K562 (cell line): ENCODE data around the gene CXCL12. TPM values are rescaled to one million over a fixed set of nuclear protein-coding genes. Genes with fewer than 3 reads are reported as not detected.

Experiments used
- ATAC-seq: fragments of 200-7000 bp; cut with Tn5 transposase; 3 replicates; pipeline ENCODE4 v1.9.1; 2020; ENCODE audit warnings: moderate library complexity
- BruUV-seq: library from RNA; stranded (reverse); fragments of 400-500 nt; replicated peaks from 2 replicates; lab custom pipeline; 2021; lab: Mats Ljungman, UMichigan
- CTCF ChIA-PET: fragments of 300-600 bp; formaldehyde crosslinking; extraction: SDS; loops from one replicate; lab custom pipeline; 2021; ENCODE audit warnings: low intra/inter-chr PET ratio; lab: Yijun Ruan, JAX
- POLR2A ChIA-PET: fragments of 300-600, 350-650 bp; sonication (Branson Sonifier 250); formaldehyde crosslinking; extraction: SDS; loops from one replicate; lab custom pipeline; 2021; ENCODE audit warnings: antibody characterized with exemption, inconsistent platforms; lab: Yijun Ruan, JAX
- DNase-seq, 4 experiments: peaks; one replicate each; pipeline versions ENCODE4 v3.0.0 to v3.0.0-alpha.2; 2011 to 2018; ENCODE audit warnings: low spot score in 3 of 4, mixed read lengths in 3 of 4; ENCODE audit errors: extremely low read depth in 1 of 4
- FAIRE-seq: peaks from 2 replicates; lab custom pipeline; 2011; peaks lifted over from hg19 to GRCh38; lab: Jason Lieb, UNC
- H2AFZ ChIP-seq: 2 replicates; pipeline ENCODE4 v1.6.0; 2011; ENCODE audit warnings: low read depth, low read length, control low read depth, inconsistent platforms
- H3K27ac ChIP-seq: fragments of 200-600 bp; 3 replicates; pipeline ENCODE4 v1.8.0; 2011; ENCODE audit warnings: low read depth, mild to moderate bottlenecking, control low read depth, inconsistent platforms, low read length, moderate library complexity, mixed read lengths; ENCODE audit errors: extremely low read depth
- H3K27me3 ChIP-seq, 2 experiments: fragments of 300-600 bp in 1 of 2; 2 replicates in 1 of 2; 3 replicates in 1 of 2; pipeline versions ENCODE4 v1.6.0 to v1.8.0; 2011; ENCODE audit warnings: inconsistent platforms in 2 of 2, low read length in 2 of 2, mild to moderate bottlenecking in 1 of 2, mixed read lengths in 1 of 2, moderate library complexity in 1 of 2; ENCODE audit not compliant: control insufficient read depth in 2 of 2, insufficient read depth in 2 of 2
- H3K36me3 ChIP-seq: fragments of 300-600 bp; 3 replicates; pipeline ENCODE4 v1.8.0; 2011; ENCODE audit warnings: mild to moderate bottlenecking, low read length, inconsistent platforms; ENCODE audit not compliant: control insufficient read depth, insufficient read depth
- H3K4me1 ChIP-seq, 2 experiments: fragments of 200-600 bp in 1 of 2; replicated peaks in 1 of 2; 2 replicates in 1 of 2; 3 replicates in 1 of 2; pipeline versions ENCODE4 v1.5.1 to v1.8.0; 2011; ENCODE audit warnings: inconsistent platforms in 2 of 2, low read length in 2 of 2, mild to moderate bottlenecking in 1 of 2, mixed read lengths in 1 of 2, moderate library complexity in 1 of 2; ENCODE audit not compliant: control insufficient read depth in 2 of 2, insufficient read depth in 2 of 2
- H3K4me2 ChIP-seq: 2 replicates; pipeline ENCODE4 v1.6.1; 2011; ENCODE audit warnings: low read length, control low read depth, inconsistent platforms, mixed read lengths; ENCODE audit not compliant: insufficient read depth
- H3K4me3 ChIP-seq: fragments of 200-600 bp; sonication (generic), shearing (Covaris generic); 2 replicates; pipeline ENCODE4 v1.5.1; 2016; ENCODE audit warnings: control low read depth, inconsistent platforms
- H3K79me2 ChIP-seq: fragments of 200-600 bp; 3 replicates; pipeline ENCODE4 v1.8.0; 2011; ENCODE audit warnings: low read length, inconsistent platforms; ENCODE audit not compliant: control insufficient read depth, insufficient read depth
- H3K9ac ChIP-seq, 2 experiments: 2 replicates each; pipeline versions ENCODE4 v1.6.0 to v1.6.1; 2011; ENCODE audit warnings: low read depth in 2 of 2, low read length in 2 of 2, control low read depth in 1 of 2, inconsistent platforms in 1 of 2, mild to moderate bottlenecking in 1 of 2, mixed read lengths in 1 of 2; ENCODE audit not compliant: insufficient read depth in 1 of 2
- H3K9me1 ChIP-seq: one replicate; pipeline ENCODE4 v1.6.0; 2011; ENCODE audit warnings: inconsistent platforms, mild to moderate bottlenecking, low read length, moderate library complexity; ENCODE audit not compliant: control insufficient read depth, insufficient read depth
- H3K9me3 ChIP-seq: replicated peaks from 2 replicates; pipeline ENCODE4 v1.5.1; 2011; ENCODE audit warnings: low read depth, low read length, inconsistent platforms; ENCODE audit not compliant: control insufficient read depth, insufficient read depth
- H4K20me1 ChIP-seq: replicated peaks from 2 replicates; pipeline ENCODE4 v1.6.1; 2011; ENCODE audit warnings: low read length, inconsistent platforms, mixed read lengths; ENCODE audit not compliant: control insufficient read depth, insufficient read depth
- ASH1L ChIP-seq: fragments of 450-650 bp; IDR thresholded peaks from 2 replicates; pipeline ENCODE4 v1.6.1; 2018; ENCODE audit warnings: borderline replicate concordance, mild to moderate bottlenecking, low read depth; ENCODE audit not compliant: partially characterized antibody
- ATF1 ChIP-seq, 2 experiments: fragments of 450-650 bp in 1 of 2; IDR thresholded peaks; 2 replicates each; pipeline ENCODE4 v1.6.1; 2016; ENCODE audit warnings: missing compliant biosample characterization in 1 of 2, missing genetic modification characterization in 1 of 2
- BACH1 ChIP-seq: fragments of 200-800 bp; sonication (Bioruptor generic); IDR thresholded peaks from 2 replicates; pipeline ENCODE4 v1.6.1; 2016; ENCODE audit warnings: missing genetic modification characterization, missing compliant biosample characterization
- BMI1 ChIP-seq: fragments of 150-350 bp; IDR thresholded peaks from 2 replicates; pipeline ENCODE4 v1.6.1; 2014; ENCODE audit warnings: low read length
- BRD9 ChIP-seq: fragments of 450-650 bp; IDR thresholded peaks from 2 replicates; pipeline ENCODE4 v1.6.1; 2018; ENCODE audit warnings: low read depth; ENCODE audit not compliant: partially characterized antibody
- CEBPG ChIP-seq, 3 experiments: fragments of 200-800 bp in 1 of 3; sonication (Bioruptor generic) in 1 of 3; sonication (generic) in 1 of 3; formaldehyde crosslinking in 1 of 3; IDR thresholded peaks in 2 of 3; conservative IDR thresholded peaks in 1 of 3; 2 replicates each; pipeline versions ENCODE4 v1.6.1 to v1.8.0; 2016 to 2022; ENCODE audit warnings: missing compliant biosample characterization in 2 of 3, missing genetic modification characterization in 2 of 3, mild to moderate bottlenecking in 1 of 3, missing genetic modification reagents in 1 of 3
- CTCFL ChIP-seq: IDR thresholded peaks from 2 replicates; pipeline ENCODE4 v1.6.1; 2011; ENCODE audit warnings: borderline replicate concordance, low read depth, mild to moderate bottlenecking, moderate library complexity, low read length; ENCODE audit not compliant: insufficient read depth, poor library complexity, severe bottlenecking
- ETS2 ChIP-seq: IDR thresholded peaks from 2 replicates; pipeline ENCODE4 v1.6.1; 2016; ENCODE audit warnings: borderline replicate concordance, missing genetic modification characterization, mild to moderate bottlenecking, moderate library complexity, missing compliant biosample characterization; ENCODE audit not compliant: poor library complexity, severe bottlenecking
- FOXK2 ChIP-seq, 2 experiments: fragments of 450-650 bp; IDR thresholded peaks in 1 of 2; conservative IDR thresholded peaks in 1 of 2; 2 replicates each; pipeline ENCODE4 v1.6.1; 2016; ENCODE audit warnings: low read depth in 2 of 2, mild to moderate bottlenecking in 1 of 2
- ILF3 ChIP-seq: fragments of 450-650 bp; IDR thresholded peaks from 2 replicates; pipeline ENCODE4 v1.6.1; 2018; ENCODE audit warnings: antibody characterized with exemption, mild to moderate bottlenecking, moderate library complexity, borderline replicate concordance
- NFIC ChIP-seq: fragments of 450-650 bp; IDR thresholded peaks from 2 replicates; pipeline ENCODE4 v1.6.1; 2017; ENCODE audit warnings: mild to moderate bottlenecking, inconsistent platforms
- NFRKB ChIP-seq: fragments of 450-650 bp; IDR thresholded peaks from 2 replicates; pipeline ENCODE4 v1.6.1; 2016; ENCODE audit warnings: low read depth
- NONO ChIP-seq, 2 experiments: fragments of 200-400 bp in 1 of 2; fragments of 450-650 bp in 1 of 2; formaldehyde crosslinking in 1 of 2; IDR thresholded peaks; 2 replicates each; pipeline ENCODE4 v1.6.1; 2017; ENCODE audit warnings: low read depth in 2 of 2, mild to moderate bottlenecking in 2 of 2, moderate library complexity in 2 of 2, low read length in 1 of 2
- POLR3A ChIP-seq: IDR thresholded peaks from 2 replicates; pipeline ENCODE4 v1.6.1; 2011; ENCODE audit warnings: borderline replicate concordance, mild to moderate bottlenecking, moderate library complexity; ENCODE audit not compliant: insufficient read length, insufficient read depth; ENCODE audit errors: extremely low read depth
- TCF7L2 ChIP-seq: fragments of 150-350 bp; IDR thresholded peaks from 2 replicates; pipeline ENCODE4 v1.6.1; 2016; ENCODE audit warnings: low read depth, mild to moderate bottlenecking, low read length, moderate library complexity
- TFE3 ChIP-seq: fragments of 450-650 bp; formaldehyde crosslinking; IDR thresholded peaks from 2 replicates; pipeline ENCODE4 v1.4.0; 2020; ENCODE audit warnings: mild to moderate bottlenecking, mixed read lengths
- ZKSCAN1 ChIP-seq: fragments of 150-350 bp; IDR thresholded peaks from 2 replicates; pipeline ENCODE4 v1.6.1; 2016; ENCODE audit warnings: low read depth, low read length
- ZNF408 ChIP-seq: fragments of 250-450 bp; sonication (Bioruptor Pico); IDR thresholded peaks from 2 replicates; pipeline ENCODE4 v1.4.0; 2020; ENCODE audit warnings: low read depth, mild to moderate bottlenecking, moderate library complexity
- ZNF79 ChIP-seq: fragments of 250-450 bp; sonication (Bioruptor Pico); IDR thresholded peaks from 2 replicates; pipeline ENCODE4 v1.4.0; 2020; ENCODE audit warnings: low read depth, mild to moderate bottlenecking, moderate library complexity
- WGBS: fragments of 100-300 bp; shearing (Covaris generic); methylation state at CpG from one replicate; pipeline ENCODE4 v1.1.6; 2016; ENCODE audit warnings: low coverage, mixed read lengths; ENCODE audit not compliant: insufficient coverage; ENCODE audit errors: missing lambda C conversion rate; 5-methylcytosine and 5-hydroxymethylcytosine counted together
- in situ Hi-C: fragments of 300-500 bp; cut with MboI; formaldehyde crosslinking; loops from 4 replicates; pipeline ENCODE4 v1.15.0; 2018; ENCODE audit warnings: inconsistent platforms, mixed read lengths
- intact Hi-C: fragments of 100-400 bp; cut with micrococcal nuclease; formaldehyde crosslinking; loops from 2 replicates; pipeline ENCODE4 v1.14.2; 2022
- polyA plus RNA-seq, 8 experiments: library from polyadenylated mRNA; depleted of rRNA in 4 of 8; stranded (reverse) in 5 of 8; unstranded in 3 of 8; fragments of >200 nt; fragmentation: Nextera tagmentation in 2 of 8; fragmentation: Illumina TruSeq in 1 of 8; extraction: Ambion mirVana in 2 of 8; extraction: Trizol in 1 of 8; gene quantifications; 2 replicates each; pipeline versions ENCODE4 v1.2.1 to v1.2.3, GENCODE V29; 2011 to 2014; ENCODE audit warnings: inconsistent platforms in 1 of 8, missing spikeins in 1 of 8
- total RNA-seq, 7 experiments: library from RNA; depleted of rRNA in 6 of 7; stranded (reverse); fragments of >200 nt in 6 of 7; fragmentation: Illumina TruSeq in 2 of 7; extraction: Trizol in 2 of 7; gene quantifications; 2 replicates each; pipeline versions ENCODE4 v1.2.1 to v1.2.3, GENCODE V29; 2011 to 2021; ENCODE audit warnings: low replicate concordance in 1 of 7

Gene CXCL12
- total and polyA plus RNA-seq, 9 of the 15 experiments (the other 6 are each of a cell fraction or from before 2014, with no cell fraction given), result 0.18 TPM; not detected in 8

- WGBS, result 0% methylated on average over 7 of the region's 7 CpGs
- H3K4me1 ChIP-seq, result no peaks in the 10 kb centered on the region
- no peaks in the 10 kb centered on the region for H3K36me3 ChIP-seq
- POLR2A ChIA-PET, result no interaction called here
- no TSS peak for BruUV-seq
- CTCF ChIA-PET, result no interaction called here
- peaks cover 4 to 35% of the 10 kb centered on the region in 2 experiments; a peak in 3 of 5 replicates for H3K27me3 ChIP-seq
- in situ Hi-C loops (no loop called here), intact Hi-C loops (no loop called here)
- H3K4me2 ChIP-seq, result no peak overlapping the region
- no peaks in the 10 kb centered on the region for H3K79me2 ChIP-seq
- H3K9me3 ChIP-seq, result no peaks in the 10 kb centered on the region
- no peak overlapping the region for H3K27ac ChIP-seq
- no peak for ATAC-seq
- no peaks in the 10 kb centered on the region for H3K9me1 ChIP-seq
- H3K9ac ChIP-seq, result no peak overlapping the region
- DNase-seq, result no peak
- no peak for FAIRE-seq
- H3K4me3 ChIP-seq, result no peak overlapping the region
- H4K20me1 ChIP-seq, result no peaks in the 10 kb centered on the region
- H2AFZ ChIP-seq, result no peak overlapping the region
- no peak for TF ChIP-seq BMI1
- no peak for TF ChIP-seq BRD9
- no peak for TF ChIP-seq TFE3 (CRISPR knock-in tag)
- TF ChIP-seq CTCFL, result no peak
- TF ChIP-seq ETS2 (tag), result no peak
- TF ChIP-seq NONO (IDR thresholded peaks at IDR 0.05; ENCODE audit: low read depth in 2 of 2, low read length in 1 of 2), result no peak
- TF ChIP-seq ZNF79 (CRISPR knock-in tag), result no peak
- no peak for TF ChIP-seq ATF1 (CRISPR knock-in tag; IDR thresholded peaks at IDR 0.05)
- no peak for TF ChIP-seq ATF1 (tag; IDR thresholded peaks at IDR 0.05)
- no peak for TF ChIP-seq NFIC
- no peak for TF ChIP-seq FOXK2 (conservative IDR thresholded peaks at IDR 0.05 in 1 of 2, IDR thresholded peaks at IDR 0.05 in 1 of 2; ENCODE audit: low read depth in 2 of 2)
- TF ChIP-seq CEBPG (CRISPR knock-in tag; IDR thresholded peaks at IDR 0.05), result no peak
- no peak for TF ChIP-seq CEBPG (tag; conservative IDR thresholded peaks at IDR 0.05 in 1 of 2, IDR thresholded peaks at IDR 0.05 in 1 of 2)
- TF ChIP-seq BACH1, result no peak
- TF ChIP-seq ILF3, result no peak
- TF ChIP-seq TCF7L2, result no peak
- no peak for TF ChIP-seq ZKSCAN1
- no peak for TF ChIP-seq NFRKB
- no peak for TF ChIP-seq POLR3A
- no peak for TF ChIP-seq ZNF408 (CRISPR knock-in tag)
- no peak for TF ChIP-seq ASH1L
These were observed 8.2 kb upstream of the CXCL12 start for GRCh38 chr10:44393051-44393630.
